NCI-H510A treated with DMSO at 0.1 percent for 48 hours (cell line): ENCODE results near the gene ZNF292.
"Not testable (repeated sequence)": the region's sequence is repeated elsewhere in the genome, so short reads cannot be mapped to it uniquely, and the experiment has no call there.

Experiments
- DNase-seq: peaks from one replicate; lab custom pipeline; 2025; lab: John Stamatoyannopoulos, UW

Gene ZNF292

GRCh38 chr6:87213364-87213763 is 58.0 kb downstream of the ZNF292 start:
- DNase-seq, result no peak

GRCh38 chr6:87214831-87215230 is 59.5 kb downstream of the ZNF292 start:
- DNase-seq, result no peak

GRCh38 chr6:87220997-87221396 is 65.6 kb downstream of the ZNF292 start:
- no peak for DNase-seq

GRCh38 chr6:87222676-87223075 is 67.3 kb downstream of the ZNF292 start:
- DNase-seq, result no peak

GRCh38 chr6:87224971-87225370 is 69.6 kb downstream of the ZNF292 start:
- DNase-seq, result no peak

GRCh38 chr6:87225511-87225910 is 70.1 kb downstream of the ZNF292 start:
- DNase-seq, result no peak

GRCh38 chr6:87225937-87226336 is 70.6 kb downstream of the ZNF292 start:
- DNase-seq, result no peak

- DNase-seq, result no peak
These were observed 75.4 kb downstream of the ZNF292 start for GRCh38 chr6:87230801-87231200.

- peak; percentile 1 for DNase-seq
These were observed 82.4 kb downstream of the ZNF292 start for GRCh38 chr6:87237804-87238203.

- DNase-seq, result not testable (repeated sequence)
These were observed 83.8 kb downstream of the ZNF292 start for GRCh38 chr6:87239098-87239635.

GRCh38 chr6:87241304-87241703 is 85.9 kb downstream of the ZNF292 start:
- DNase-seq, result no peak

- DNase-seq, result no peak
These were observed 86.9 kb downstream of the ZNF292 start for GRCh38 chr6:87242311-87242710.

GRCh38 chr6:87243812-87244211 is 88.4 kb downstream of the ZNF292 start:
- DNase-seq, result no peak

GRCh38 chr6:87244380-87244779 is 89.0 kb downstream of the ZNF292 start:
- no peak for DNase-seq

- no peak for DNase-seq
These were observed 94.7 kb downstream of the ZNF292 start for GRCh38 chr6:87250019-87250418.

- no peak for DNase-seq
These were observed 95.9 kb downstream of the ZNF292 start for GRCh38 chr6:87251225-87251624.

GRCh38 chr6:87251725-87252124 is 96.4 kb downstream of the ZNF292 start:
- DNase-seq, result no peak

- no peak for DNase-seq
These were observed 101.7 kb downstream of the ZNF292 start for GRCh38 chr6:87257046-87257445.

GRCh38 chr6:87257565-87257964 is 102.2 kb downstream of the ZNF292 start:
- DNase-seq, result no peak

- no peak for DNase-seq
These were observed 102.6 kb downstream of the ZNF292 start for GRCh38 chr6:87257975-87258374.

GRCh38 chr6:87259791-87260190 is 104.4 kb downstream of the ZNF292 start:
- DNase-seq, result no peak

- no peak for DNase-seq
These were observed 106.2 kb downstream of the ZNF292 start for GRCh38 chr6:87261534-87261933.

- DNase-seq, result no peak
These were observed 109.1 kb downstream of the ZNF292 start for GRCh38 chr6:87264481-87264880.

- no peak for DNase-seq
These were observed 119.4 kb downstream of the ZNF292 start for GRCh38 chr6:87274660-87275274.
